Middle frontal gyrus (tissue), 1 donor: ENCODE measurements around the gene CITED4.
A peak's percentile ranks its signal among the peaks of the same experiment; 100 is the strongest.

Source experiments
- DNase-seq: peaks from one replicate; pipeline ENCODE4 v3.0.0-alpha.2; 2015; ENCODE audit warnings: low spot score; ENCODE audit errors: extremely low spot score

Gene CITED4

DNA sequence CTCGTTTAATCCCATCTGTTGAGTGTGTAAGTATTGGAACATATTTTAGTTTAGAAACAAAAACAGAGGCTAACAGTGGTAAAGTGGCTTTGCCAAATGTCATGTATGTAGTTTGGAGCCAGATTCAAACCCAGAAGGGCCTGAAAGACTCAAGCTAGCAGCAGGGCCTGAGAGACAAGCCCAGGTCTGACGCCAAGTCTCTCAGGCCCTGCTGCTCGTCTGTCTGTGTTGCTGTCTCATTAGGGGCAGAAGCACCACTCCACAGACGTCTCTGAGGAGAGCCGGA is 8.3 kb downstream of the CITED4 start:
- no peak for DNase-seq

DNA sequence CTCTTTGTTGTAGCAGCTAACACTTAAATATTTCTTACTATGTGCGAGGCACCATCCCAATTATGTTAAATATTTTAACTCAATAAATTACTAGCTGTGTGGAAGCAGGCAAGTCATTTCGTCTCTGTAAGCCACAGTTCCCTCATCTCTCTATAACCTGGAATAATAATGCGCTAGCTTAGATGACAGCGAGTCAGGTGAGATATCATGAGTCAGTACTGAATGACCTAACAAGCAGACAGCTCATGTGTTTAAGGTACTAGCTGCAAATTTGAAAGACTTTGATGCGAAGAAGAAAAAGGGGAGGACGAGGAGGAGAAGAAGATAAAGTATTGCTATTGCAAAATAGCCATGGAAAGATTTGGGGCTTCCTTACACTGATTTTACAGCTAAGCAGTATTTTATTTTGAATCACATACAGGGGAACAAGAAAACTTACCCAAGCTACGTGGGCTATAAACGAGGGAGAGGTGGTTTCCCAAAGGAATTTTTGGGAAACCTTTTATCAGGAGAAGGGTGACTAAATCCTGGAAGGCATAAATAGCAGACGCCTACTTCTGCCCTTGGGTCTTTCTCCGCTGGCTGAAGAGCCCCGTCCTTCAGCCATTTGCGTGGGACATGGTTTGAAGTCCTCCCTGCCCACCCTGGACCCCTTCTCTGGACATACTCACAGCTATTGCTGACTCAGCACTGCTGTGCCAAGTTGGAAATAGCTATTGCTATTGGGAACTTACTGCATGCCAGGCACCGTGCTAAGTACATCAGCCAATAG is 8.9 kb downstream of the CITED4 start:
- no peak for DNase-seq

DNA sequence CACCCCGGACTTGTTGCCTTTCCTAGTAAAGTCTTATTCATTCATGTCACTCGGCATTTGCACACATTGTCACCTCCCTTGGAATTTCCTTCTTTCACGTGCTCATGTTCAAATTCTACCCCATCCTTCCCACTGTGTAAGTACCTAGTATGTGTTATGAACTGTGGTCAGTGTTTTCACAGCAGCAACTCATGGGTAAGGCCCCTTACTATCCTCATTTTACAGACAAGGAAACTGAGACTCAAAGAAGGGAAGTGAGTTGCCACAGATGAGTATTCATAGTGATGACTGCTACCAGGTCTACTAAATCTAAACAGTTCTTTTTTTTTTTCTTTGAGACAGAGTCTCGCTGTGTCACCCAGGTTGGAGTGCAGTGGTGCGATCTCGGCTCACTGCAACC is 10.5 kb downstream of the CITED4 start:
- no peak for DNase-seq

DNA sequence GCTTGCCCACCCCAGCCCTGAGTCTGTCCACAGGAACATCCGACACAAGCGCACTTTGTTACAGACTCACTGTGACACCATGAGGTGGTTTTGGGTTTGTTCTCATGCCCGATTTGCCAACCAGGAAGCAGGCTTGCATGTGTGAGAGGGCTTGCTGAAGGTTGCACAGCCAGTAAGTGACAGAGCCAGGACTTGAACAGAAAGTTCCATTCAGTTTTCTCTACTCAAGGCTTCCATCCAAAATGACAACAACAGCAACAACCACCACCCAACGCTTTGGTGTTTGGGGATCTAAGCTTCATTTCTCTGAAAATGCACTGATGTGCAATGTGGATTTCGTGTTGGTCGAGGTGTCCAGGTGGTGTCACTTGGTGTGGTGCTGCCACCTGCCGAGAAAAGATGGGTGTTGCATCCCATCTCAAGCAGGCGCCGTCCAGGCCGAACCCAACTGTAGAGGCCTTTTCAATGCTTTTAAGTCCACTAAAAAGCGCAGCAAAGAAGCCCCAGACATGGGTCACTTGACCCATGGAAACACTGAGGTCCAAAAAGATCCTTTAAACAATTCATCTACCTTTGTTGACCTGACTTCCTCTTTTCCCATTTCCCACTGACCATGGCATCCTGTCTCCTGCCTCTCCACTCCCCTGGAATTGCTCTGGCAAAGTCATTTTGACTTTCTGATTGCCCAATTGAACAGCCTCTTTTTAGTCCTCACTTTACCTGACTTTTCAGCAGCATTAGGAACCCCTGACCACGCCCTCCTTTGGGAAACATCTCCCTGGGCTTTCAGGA is 12.2 kb downstream of the CITED4 start:
- DNase-seq, result peak; percentile 70

DNA sequence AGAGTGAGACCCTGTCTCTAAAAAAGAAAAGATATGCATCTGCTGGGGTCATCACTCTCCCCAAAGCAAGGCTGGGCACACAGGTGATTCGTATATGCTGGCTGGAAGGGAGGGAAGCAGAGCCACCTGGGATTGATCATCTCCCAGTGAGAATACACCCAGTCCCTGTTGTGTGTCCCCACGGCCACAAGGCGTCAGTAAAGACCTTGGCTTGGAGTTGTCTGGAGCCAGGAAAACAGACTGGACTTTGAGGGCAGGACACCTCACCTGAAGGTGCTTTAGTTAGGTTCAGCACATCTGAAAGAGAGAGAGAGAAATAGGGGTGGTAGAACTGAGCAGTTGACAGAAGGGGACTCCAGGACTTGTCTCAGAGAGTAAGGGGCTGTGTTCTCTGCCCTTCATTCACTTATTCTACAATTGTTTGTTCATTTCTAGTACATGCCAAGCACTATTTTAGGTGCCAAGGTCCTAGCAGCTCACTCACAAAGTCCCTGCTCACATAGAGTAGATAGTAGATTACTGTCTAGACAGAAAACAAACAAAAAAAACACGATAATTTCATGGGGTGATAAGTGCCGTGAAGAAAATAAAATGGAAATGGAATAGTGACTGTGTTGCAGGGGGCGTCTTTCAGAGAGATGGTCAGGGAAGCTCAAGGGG is 13.5 kb downstream of the CITED4 start:
- peak; percentile 26 for DNase-seq

DNA sequence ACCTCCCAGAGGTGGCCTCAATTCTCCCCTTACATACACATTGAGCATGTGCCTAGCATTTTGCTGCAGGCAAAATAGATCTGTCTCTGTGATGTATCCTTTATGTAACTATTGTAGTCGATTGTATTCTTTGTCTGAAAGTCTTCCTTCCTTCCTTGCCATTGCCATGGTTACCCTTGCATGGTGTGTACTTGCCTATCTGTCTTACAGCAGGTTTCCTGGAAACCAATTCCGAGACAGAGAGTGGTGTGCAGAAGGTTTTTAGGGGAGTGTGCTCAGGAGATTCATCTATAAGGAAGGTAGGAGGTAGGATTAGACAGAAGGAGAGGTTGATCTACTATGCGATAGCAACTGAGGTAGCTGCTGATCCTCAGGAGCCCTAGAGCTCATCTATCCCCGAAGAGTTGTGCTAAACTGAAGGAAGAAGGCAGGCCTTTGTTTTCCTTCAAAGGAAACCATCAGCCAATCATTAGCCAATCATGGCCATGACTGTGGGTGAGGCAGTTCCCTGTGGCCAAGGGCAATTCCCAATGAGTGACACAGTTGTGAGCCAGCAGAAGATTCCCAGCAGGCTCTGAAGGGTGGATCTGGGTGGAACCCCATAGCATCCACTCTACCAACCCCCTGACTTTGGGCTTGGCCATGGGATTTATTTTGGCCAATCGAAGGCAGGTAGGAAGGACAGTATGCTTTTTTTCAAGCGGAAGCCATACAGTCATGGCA is 15.0 kb downstream of the CITED4 start:
- DNase-seq, result no peak

DNA sequence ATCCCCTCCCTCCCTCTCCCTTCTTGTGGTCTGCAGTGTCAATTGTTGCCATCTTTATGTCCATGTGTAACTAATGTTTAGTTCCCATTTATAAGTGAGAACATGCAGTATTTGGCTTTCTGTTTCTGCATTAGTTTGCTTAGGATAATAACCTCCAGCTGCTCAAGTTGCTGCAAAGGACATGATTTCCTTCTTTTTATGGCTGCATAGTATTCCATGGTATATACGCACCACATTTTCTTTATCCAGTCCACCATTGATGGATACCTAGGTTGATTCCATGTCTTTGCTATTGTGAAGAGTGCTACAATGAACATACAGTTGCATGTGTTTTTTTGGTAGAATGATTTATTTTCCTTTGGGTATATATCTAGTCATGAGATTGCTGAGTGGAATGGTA is 16.3 kb downstream of the CITED4 start:
- DNase-seq, result no peak

DNA sequence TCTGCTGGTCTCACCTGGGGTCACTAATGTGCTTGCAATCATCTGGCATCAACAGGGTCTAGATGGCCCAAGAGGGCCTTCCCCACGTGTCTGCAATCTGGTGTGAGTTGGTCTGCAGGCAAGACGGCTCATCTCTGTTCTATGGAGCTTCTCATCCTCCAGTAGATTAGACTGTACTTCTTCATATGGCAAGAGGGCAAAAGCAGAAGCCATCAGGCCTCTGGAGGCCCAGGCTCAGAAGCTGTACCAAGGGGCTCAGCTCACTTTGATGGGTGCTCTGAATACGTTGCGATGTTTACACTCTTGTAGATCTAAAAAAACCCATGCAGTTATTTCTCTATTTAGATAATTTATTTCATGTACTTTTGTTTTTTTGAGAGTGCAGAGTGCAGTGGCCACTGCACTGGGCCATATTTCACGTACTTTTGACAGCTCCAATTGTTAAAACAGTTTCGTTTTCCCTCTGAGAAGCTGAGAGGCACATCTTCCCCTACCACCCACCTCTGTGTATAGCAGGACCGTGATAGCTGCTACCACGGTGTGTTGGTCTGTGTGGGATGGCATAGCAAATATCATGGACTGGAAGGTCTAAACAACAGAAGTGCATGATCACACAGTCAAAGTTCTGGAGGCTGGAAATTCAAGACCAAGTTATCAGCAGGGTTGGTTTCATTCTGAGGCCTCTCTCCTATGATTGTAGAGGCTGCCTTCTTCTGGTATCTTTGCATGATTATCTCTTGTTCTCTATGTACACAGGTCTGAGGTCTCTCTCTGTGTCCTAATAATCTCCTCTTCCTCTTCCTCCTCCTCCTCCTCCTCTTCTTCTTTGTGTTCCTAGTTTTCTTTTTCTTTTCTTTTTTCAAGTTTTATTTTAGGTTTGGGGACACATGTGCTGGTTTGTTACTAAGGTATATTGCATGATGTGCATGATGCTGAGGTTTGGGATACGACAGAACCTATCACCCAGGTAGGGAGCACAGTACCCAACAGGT is 17.0 kb downstream of the CITED4 start:
- no peak for DNase-seq

DNA sequence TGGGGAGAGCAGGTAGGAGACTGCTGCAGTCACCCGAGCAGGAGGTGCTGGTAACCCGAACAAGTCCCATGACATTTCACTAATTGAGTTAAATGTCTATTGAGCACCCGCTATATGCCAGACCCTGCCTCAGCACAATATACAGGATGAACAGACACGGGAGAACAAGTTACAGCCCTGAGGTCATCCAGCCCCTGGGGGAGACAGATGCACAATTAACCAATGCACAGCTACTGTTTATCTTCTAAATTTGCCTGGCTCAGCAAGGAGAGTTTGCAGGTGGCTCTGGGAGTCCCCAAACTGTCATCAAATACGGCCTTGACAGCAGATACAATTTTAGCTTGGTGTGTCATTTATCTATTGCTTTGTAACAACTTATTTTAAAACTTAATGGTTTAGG is 18.1 kb downstream of the CITED4 start:
- no peak for DNase-seq

DNA sequence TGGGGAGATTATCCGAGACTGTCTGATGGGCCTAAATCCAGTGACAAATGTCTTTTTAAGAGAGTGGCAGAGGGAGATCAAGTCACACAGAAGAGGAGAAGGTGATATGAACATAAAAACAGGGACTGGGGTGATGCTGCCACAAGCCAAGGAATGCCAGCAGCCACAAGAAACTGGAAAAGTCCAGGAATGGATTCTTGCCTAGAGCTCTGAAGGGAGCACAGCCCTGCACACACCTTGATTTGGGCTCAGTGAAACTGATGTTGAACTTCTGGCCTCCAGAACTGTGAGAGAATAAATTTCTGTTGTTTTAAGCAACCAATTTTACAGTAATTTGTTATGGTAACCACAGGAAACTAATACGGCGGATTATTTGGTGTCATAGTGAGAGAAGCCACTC is 19.5 kb downstream of the CITED4 start:
- DNase-seq, result no peak

DNA sequence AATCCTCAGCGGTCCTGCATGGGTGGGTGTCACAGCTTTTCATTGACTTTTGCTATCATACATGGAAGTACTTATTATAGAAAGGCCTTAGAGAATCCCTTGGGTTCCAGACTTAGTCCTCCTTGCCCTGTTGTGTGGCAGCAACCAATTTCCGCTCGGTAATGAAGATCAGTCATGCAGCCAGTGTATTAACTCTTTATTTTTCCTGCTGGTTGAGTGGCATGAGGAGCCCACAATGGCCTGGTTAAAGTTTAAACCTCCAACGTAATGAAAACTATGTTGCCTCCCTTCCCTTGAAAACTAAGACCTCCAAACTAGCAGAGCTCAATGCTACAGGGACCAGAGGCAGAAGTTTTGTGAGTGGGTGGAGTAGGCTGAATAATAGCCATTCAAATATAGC is 20.0 kb downstream of the CITED4 start:
- no peak for DNase-seq

DNA sequence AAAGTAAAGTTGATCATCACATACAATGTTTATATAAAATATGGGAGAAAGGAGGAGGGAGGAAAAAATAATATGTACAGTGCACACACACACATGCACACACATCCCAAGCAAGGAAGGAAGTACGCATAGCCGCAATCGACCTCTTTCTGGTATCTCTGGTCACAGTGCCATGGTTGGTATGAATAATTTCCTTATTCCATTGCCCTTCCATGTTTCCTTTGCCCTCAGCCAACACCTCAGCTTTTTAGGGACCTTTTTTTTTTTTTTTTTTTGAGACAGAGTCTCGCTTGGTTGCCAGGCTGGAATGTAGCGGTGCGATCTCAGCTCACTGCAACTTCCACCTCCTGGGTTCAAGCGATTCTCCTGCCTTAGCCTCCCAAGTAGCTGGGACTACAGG is 20.6 kb downstream of the CITED4 start:
- DNase-seq, result no peak

DNA sequence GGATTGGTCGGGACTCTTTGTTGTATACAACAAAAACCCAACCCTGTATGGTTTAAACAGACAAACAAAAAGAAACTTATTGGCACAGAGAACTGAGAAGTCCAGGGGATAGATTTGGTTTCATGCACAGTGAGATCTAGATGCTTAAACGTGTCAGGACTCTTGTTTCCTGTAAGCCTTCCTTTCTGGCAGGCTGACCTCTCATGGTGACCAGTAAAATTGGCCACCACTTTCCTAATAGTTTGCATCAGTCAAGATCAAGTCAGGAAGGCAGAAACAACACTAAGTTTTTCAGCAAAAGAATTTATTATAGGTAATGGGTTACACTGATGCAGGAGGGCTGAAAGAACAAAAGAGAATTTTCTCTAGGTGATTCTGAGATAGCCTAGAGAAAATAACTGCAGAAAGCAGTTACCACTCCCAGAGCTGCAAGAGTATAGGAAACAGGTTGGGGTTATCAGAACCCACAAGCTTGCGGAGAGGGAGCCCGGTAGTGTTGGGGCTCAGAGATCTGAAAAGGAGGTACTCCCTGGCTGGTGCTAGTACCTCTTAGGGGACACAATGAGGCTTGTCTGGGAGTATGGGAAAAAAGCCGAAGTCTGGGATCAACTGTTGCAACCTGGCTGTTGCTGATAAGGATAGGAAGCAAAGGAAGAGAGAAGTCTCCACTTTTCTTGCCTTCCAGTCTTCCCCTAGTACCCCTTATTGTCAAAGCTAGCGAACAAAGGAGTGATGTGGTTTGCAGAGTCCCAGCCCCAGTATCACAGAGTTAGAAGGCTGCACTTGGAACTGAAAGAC is 21.4 kb downstream of the CITED4 start:
- DNase-seq, result no peak

DNA sequence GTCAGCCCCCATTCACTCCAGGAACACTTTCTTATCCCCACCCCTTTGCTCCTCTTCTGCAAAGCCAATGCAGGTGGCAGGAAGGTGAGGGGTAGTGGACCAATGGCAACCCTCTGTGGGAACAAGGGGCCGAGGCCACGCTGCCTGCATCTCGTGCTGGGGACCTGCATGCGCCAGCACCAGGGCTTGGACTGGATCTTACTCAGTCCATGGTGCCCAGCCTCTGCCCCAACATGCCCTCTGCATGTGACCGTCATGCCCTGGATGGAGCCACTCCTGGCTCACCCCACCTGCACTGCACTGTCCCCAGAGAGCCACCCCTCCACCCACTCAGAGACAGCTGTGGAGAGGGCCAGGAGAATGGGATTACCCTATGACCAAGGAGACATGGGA is 22.2 kb downstream of the CITED4 start:
- no peak for DNase-seq

DNA sequence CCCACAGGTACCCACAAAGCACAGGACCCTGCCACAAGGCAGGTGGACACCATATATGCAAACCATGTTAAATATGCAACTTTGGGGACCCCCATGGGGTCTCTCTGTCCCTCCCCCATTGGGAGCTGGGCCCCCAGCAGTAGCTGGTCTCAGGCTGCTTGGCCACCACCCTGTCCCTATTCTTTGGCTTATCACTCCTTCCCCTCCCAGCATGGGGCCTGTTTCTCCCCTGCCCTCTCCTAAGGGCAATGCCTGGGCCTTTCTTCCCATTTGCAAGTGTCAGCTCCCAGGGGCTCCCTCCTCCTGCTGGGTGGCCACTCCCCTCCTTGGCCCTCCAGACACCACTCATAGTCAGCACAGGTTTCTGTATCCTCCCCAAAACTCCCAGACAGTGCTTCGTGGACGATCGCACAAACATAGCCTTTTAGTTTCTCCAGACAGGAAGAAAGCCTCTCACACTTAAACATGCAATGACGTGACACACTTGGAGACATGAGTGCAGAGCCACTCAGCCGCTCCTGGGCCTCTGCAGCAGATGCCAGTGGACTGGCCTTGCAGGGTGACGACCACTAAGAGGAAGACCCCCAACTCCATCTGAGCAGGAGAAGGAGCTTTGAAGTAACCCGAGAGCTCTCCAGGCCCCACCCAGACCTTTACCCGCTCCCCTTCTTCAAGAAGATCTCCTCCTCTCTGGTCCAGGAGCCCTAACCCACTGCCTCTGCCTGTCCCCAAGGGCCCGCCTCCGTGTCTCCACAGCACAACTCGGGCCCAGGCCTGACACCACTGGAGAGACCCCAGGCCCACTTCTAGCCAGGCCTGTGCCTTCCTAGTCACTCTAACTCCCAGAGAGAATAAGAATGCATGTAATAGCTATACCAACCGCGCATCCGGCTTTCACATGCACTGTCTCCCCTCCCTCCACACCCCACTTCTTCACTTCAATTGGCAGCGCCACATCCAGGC is 22.9 kb downstream of the CITED4 start:
- no peak for DNase-seq

DNA sequence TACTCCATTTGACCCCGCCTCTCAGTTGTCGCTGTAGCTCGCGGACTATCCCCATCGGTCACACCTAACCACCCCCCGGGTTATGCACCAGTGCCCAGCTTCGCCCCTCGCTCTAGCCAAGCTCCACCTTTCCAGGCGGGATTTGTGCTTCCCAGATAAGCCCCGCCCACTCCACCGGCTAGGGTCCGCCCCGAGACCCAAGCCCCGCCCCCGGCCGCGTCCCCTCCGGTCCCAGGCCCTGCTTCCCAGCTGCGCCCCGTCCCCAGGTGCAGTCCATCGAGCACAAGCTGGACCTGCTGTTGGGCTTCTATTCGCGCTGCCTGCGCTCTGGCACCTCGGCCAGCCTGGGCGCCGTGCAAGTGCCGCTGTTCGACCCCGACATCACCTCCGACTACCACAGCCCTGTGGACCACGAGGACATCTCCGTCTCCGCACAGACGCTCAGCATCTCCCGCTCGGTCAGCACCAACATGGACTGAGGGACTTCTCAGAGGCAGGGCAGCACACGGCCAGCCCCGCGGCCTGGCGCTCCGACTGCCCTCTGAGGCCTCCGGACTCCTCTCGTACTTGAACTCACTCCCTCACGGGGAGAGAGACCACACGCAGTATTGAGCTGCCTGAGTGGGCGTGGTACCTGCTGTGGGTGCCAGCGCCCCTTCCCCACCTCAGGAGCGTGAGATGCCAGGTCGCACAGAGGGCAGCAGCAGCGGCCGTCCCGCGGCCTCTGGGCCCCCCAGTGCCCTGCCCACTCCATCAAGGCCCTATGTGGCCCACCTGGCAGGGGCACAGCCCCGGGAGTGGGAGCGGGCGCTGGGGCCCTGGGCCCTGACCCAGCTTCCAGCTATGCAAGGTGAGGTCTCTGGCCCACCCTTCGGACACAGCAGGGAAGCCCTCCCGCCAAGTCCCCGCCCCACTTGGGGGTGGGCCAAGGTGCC is 23.9 kb downstream of the CITED4 start:
- DNase-seq, result no peak

DNA sequence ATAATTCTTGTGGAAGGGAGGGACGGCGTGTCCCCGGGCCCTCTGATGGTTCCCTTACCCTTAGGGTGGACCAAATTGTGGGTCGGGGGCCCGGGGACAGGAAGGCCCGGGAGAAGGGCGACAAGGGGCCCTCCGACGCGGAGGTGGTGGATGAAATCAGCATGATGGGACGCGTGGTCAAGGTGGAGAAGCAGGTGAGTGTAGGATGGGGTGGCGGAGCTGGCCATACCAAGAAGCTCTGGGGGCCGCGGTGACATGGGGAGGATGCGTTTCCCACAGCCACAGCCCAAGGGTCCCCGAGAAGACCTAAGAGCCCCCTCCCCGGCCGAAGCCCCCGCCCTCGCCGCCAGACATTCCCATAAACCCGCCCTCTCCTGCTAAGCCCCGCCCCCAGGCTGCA is 24.6 kb downstream of the CITED4 start:
- no peak for DNase-seq

DNA sequence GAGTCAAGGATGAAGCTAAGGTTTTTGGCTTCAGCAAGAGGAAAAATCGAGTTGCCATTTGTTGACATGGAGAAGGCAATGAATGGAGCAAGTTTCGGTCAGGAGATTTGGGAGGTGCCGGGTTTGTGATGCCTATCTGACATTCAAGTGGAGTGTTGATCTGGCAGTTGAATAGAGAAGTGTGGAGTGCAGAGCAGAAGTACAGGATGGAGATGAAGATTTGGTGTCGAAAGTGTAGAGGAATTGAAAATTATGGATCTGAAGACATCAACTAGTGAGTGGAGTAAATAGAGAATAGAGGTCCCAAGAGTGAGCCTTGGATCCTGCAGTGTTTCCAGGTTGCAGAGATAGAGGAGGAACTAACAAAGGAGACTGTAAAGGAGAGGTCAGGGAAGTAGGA is 25.9 kb downstream of the CITED4 start:
- no peak for DNase-seq
